ENCODE data around the gene TMEM266.

DNA sequence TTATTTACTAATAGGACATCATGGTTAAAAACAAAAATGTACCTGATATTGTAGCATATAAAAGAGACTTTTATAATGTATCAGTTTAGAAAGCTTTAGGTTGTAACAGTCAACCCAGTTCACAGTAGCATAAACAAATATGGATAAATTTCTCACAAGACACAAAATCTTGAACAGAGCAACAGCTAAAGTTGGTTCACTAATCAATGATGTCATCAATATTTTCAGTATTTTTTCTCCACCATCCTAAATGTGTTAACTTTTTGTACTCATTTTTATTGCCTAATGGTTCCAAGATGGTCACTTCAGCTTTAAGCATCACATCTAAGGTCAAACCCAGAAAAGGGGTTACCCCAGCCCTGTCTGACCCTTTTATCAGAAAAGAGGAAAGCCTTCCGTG, 26.3 kb upstream of the TMEM266 start:
- TF ChIP-seq, protein P1, sequence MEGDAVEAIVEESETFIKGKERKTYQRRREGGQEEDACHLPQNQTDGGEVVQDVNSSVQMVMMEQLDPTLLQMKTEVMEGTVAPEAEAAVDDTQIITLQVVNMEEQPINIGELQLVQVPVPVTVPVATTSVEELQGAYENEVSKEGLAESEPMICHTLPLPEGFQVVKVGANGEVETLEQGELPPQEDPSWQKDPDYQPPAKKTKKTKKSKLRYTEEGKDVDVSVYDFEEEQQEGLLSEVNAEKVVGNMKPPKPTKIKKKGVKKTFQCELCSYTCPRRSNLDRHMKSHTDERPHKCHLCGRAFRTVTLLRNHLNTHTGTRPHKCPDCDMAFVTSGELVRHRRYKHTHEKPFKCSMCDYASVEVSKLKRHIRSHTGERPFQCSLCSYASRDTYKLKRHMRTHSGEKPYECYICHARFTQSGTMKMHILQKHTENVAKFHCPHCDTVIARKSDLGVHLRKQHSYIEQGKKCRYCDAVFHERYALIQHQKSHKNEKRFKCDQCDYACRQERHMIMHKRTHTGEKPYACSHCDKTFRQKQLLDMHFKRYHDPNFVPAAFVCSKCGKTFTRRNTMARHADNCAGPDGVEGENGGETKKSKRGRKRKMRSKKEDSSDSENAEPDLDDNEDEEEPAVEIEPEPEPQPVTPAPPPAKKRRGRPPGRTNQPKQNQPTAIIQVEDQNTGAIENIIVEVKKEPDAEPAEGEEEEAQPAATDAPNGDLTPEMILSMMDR (conservative IDR thresholded peaks at IDR 0.05; ENCODE audit: low read depth, low read length): no peak
- TF ChIP-seq EZH2phosphoT487 (IDR thresholded peaks at IDR 0.05; ENCODE audit: borderline replicate concordance, low read length) (no peak), EZH2 (IDR thresholded peaks at IDR 0.05; ENCODE audit: low read length, unreplicated experiment) (no peak)
